Mesenchymal stem cell (in vitro differentiated cells and primary cell): Measurements from ENCODE around the gene AMIGO2.
A peak's percentile ranks its signal among the peaks of the same experiment; 100 is the strongest.

Experiments used
- DNase-seq: peaks from one replicate; pipeline ENCODE4 v3.0.0-alpha.2; 2013
- H2AFZ ChIP-seq: one replicate; pipeline ENCODE4 v1.6.1; 2013; ENCODE audit warnings: low read depth, mild to moderate bottlenecking, control low read depth, inconsistent platforms, low read length, moderate library complexity
- H2AK5ac ChIP-seq: 2 replicates; pipeline ENCODE4 v1.6.1; 2013; ENCODE audit warnings: low read length, moderate library complexity, mild to moderate bottlenecking, inconsistent platforms; ENCODE audit not compliant: severe bottlenecking
- H2BK120ac ChIP-seq: one replicate; pipeline ENCODE4 v1.6.1; 2013; ENCODE audit warnings: low read depth, mild to moderate bottlenecking, inconsistent platforms, low read length, moderate library complexity
- H2BK12ac ChIP-seq, 2 experiments: one replicate each; pipeline ENCODE4 v1.6.1; 2013; ENCODE audit warnings: inconsistent platforms in 2 of 2, low read length in 2 of 2, mild to moderate bottlenecking in 2 of 2, moderate library complexity in 2 of 2, control low read depth in 1 of 2
- H2BK15ac ChIP-seq: one replicate; pipeline ENCODE4 v1.6.1; 2013; ENCODE audit warnings: mild to moderate bottlenecking, low read depth, inconsistent platforms; ENCODE audit not compliant: poor library complexity, severe bottlenecking
- H2BK5ac ChIP-seq: 2 replicates; pipeline ENCODE4 v1.6.1; 2013; ENCODE audit warnings: low read depth, mild to moderate bottlenecking, low read length, control low read depth, inconsistent platforms; ENCODE audit not compliant: poor library complexity, severe bottlenecking
- H3K14ac ChIP-seq, 2 experiments: one replicate each; pipeline ENCODE4 v1.6.1; 2013; ENCODE audit warnings: inconsistent platforms in 2 of 2, low read length in 2 of 2, control low read depth in 1 of 2, mild to moderate bottlenecking in 1 of 2, moderate library complexity in 1 of 2
- H3K18ac ChIP-seq, 2 experiments: one replicate each; pipeline ENCODE4 v1.6.1; 2013; ENCODE audit warnings: inconsistent platforms in 2 of 2, low read length in 2 of 2, control low read depth in 1 of 2, low read depth in 1 of 2, mild to moderate bottlenecking in 1 of 2
- H3K23ac ChIP-seq, 2 experiments: one replicate each; pipeline ENCODE4 v1.6.1; 2013; ENCODE audit warnings: inconsistent platforms in 2 of 2, low read length in 2 of 2, mild to moderate bottlenecking in 2 of 2, moderate library complexity in 2 of 2, control low read depth in 1 of 2
- H3K27ac ChIP-seq: 2 replicates; pipeline ENCODE4 v1.5.1; 2013; ENCODE audit warnings: mild to moderate bottlenecking, moderate library complexity, low read length, control low read depth, inconsistent platforms; ENCODE audit not compliant: poor library complexity, severe bottlenecking
- H3K27me3 ChIP-seq, 2 experiments: 2 replicates each; pipeline versions ENCODE4 v1.6.1 to v1.7.0; 2013; ENCODE audit warnings: low read length in 2 of 2, mild to moderate bottlenecking in 2 of 2, moderate library complexity in 2 of 2, control low read depth in 1 of 2, inconsistent platforms in 1 of 2; ENCODE audit not compliant: control insufficient read depth in 1 of 2, insufficient read depth in 1 of 2
- H3K36me3 ChIP-seq, 2 experiments: 2 replicates each; pipeline versions ENCODE4 v1.6.1 to v1.7.0; 2013; ENCODE audit warnings: low read length in 2 of 2, control low read depth in 1 of 2, inconsistent platforms in 1 of 2, low read depth in 1 of 2, mild to moderate bottlenecking in 1 of 2; ENCODE audit not compliant: insufficient read depth in 2 of 2, control insufficient read depth in 1 of 2
- H3K4ac ChIP-seq, 2 experiments: one replicate each; pipeline ENCODE4 v1.6.1; 2013; ENCODE audit warnings: inconsistent platforms in 2 of 2, low read length in 2 of 2, mild to moderate bottlenecking in 2 of 2, moderate library complexity in 2 of 2, control low read depth in 1 of 2, low read depth in 1 of 2
- H3K4me1 ChIP-seq: 2 replicates; pipeline ENCODE4 v1.6.1; 2013; ENCODE audit warnings: low read depth, low read length, control low read depth; ENCODE audit not compliant: control insufficient read depth, insufficient read depth
- H3K4me2 ChIP-seq: 2 replicates; pipeline ENCODE4 v1.6.1; 2013; ENCODE audit warnings: low read length, mild to moderate bottlenecking, inconsistent platforms; ENCODE audit not compliant: poor library complexity, severe bottlenecking
- H3K4me3 ChIP-seq, 2 experiments: 2 replicates each; pipeline versions ENCODE4 v1.5.1 to v1.7.0; 2013; ENCODE audit warnings: low read length in 2 of 2, mild to moderate bottlenecking in 2 of 2, control low read depth in 1 of 2, low read depth in 1 of 2; ENCODE audit not compliant: insufficient read depth in 1 of 2
- H3K79me1 ChIP-seq: replicated peaks from 2 replicates; pipeline ENCODE4 v1.6.1; 2013; ENCODE audit warnings: mild to moderate bottlenecking, control low read depth, low read length, inconsistent platforms; ENCODE audit not compliant: poor library complexity, severe bottlenecking
- H3K9ac ChIP-seq: 2 replicates; pipeline ENCODE4 v1.7.0; 2013; ENCODE audit warnings: mild to moderate bottlenecking, low read length, moderate library complexity
- H3K9me3 ChIP-seq: 2 replicates; pipeline ENCODE4 v1.7.0; 2013; ENCODE audit warnings: mild to moderate bottlenecking, low read length; ENCODE audit not compliant: control insufficient read depth
- H4K8ac ChIP-seq: one replicate; pipeline ENCODE4 v1.6.1; 2013; ENCODE audit warnings: inconsistent platforms, mild to moderate bottlenecking, low read length, moderate library complexity
- H4K91ac ChIP-seq: one replicate; pipeline ENCODE4 v1.6.1; 2013; ENCODE audit warnings: mild to moderate bottlenecking, low read length, inconsistent platforms
- WGBS: methylation state at CpG from one replicate; pipeline ENCODE4 v1.1.7; 2013; ENCODE audit warnings: mixed read lengths; 5-methylcytosine and 5-hydroxymethylcytosine counted together

Gene AMIGO2

GRCh38 chr12:47067771-47068431, 11.9 kb downstream of the AMIGO2 start:
- Histone ChIP-seq H4K8ac (no peak overlapping the region), H3K9ac (no peak overlapping the region), H3K4me3 (no peak overlapping the region), H2BK12ac (no peak overlapping the region), H3K36me3 (no peaks in the 10 kb centered on the region), H2BK120ac (no peak overlapping the region), H2BK5ac (no peak overlapping the region), H3K4me1 (peaks cover 8% of the 10 kb centered on the region), H3K4me2 (no peak overlapping the region), H2BK15ac (no peak overlapping the region), H3K79me1 (no peaks in the 10 kb centered on the region), H3K27ac (peak overlapping the region; percentile 73), H2AFZ (no peak overlapping the region), H3K14ac (no peak overlapping the region), H3K27me3 (peaks cover 0 to 14% of the 10 kb centered on the region in 2 experiments), H3K18ac (no peak overlapping the region), H3K4ac (no peak overlapping the region), H3K9me3 (no peaks in the 10 kb centered on the region), H2AK5ac (peak overlapping the region; percentile 8), H4K91ac (no peak overlapping the region), H3K23ac (no peak overlapping the region)
- WGBS, result 58% methylated on average over 4 of the region's 5 CpGs
- no peak for DNase-seq

GRCh38 chr12:47067176-47067575, 12.6 kb downstream of the AMIGO2 start:
- H2BK12ac ChIP-seq, result no peak overlapping the region
- H2BK120ac ChIP-seq, result no peak overlapping the region
- DNase-seq, result no peak
- no peaks in the 10 kb centered on the region for H3K9me3 ChIP-seq
- no peak overlapping the region for H4K8ac ChIP-seq
- H3K14ac ChIP-seq, result no peak overlapping the region
- H3K18ac ChIP-seq, result no peak overlapping the region
- no peak overlapping the region for H3K23ac ChIP-seq
- no peak overlapping the region for H3K4ac ChIP-seq
- peaks cover 8% of the 10 kb centered on the region for H3K4me1 ChIP-seq
- H3K4me3 ChIP-seq, result no peak overlapping the region
- WGBS, result 100% methylated on average over 1 of the region's 1 CpG
- no peak overlapping the region for H2BK15ac ChIP-seq
- H3K27ac ChIP-seq, result no peak overlapping the region
- peak overlapping the region; percentile 62 for H2AK5ac ChIP-seq
- H2AFZ ChIP-seq, result no peak overlapping the region
- H3K4me2 ChIP-seq, result no peak overlapping the region
- H3K9ac ChIP-seq, result no peak overlapping the region
- no peak overlapping the region for H2BK5ac ChIP-seq
- no peak overlapping the region for H4K91ac ChIP-seq
- no peaks in the 10 kb centered on the region for H3K79me1 ChIP-seq
- H3K36me3 ChIP-seq, result no peaks in the 10 kb centered on the region
- peaks cover 0 to 14% of the 10 kb centered on the region in 2 experiments for H3K27me3 ChIP-seq

- Histone ChIP-seq H3K9ac (no peak overlapping the region), H2AFZ (no peak overlapping the region), H2BK120ac (no peak overlapping the region), H3K4ac (no peak overlapping the region), H3K36me3 (no peaks in the 10 kb centered on the region), H2BK15ac (no peak overlapping the region), H3K14ac (no peak overlapping the region), H3K27me3 (peaks cover 0 to 9% of the 10 kb centered on the region in 2 experiments), H3K23ac (no peak overlapping the region), H3K4me2 (no peak overlapping the region), H3K4me1 (peaks cover 8% of the 10 kb centered on the region), H4K91ac (no peak overlapping the region), H3K79me1 (no peaks in the 10 kb centered on the region), H2BK12ac (no peak overlapping the region), H3K27ac (no peak overlapping the region), H3K4me3 (no peak overlapping the region), H3K18ac (no peak overlapping the region), H2BK5ac (no peak overlapping the region), H2AK5ac (no peak overlapping the region), H4K8ac (no peak overlapping the region), H3K9me3 (no peaks in the 10 kb centered on the region)
- WGBS, result 96% methylated on average over 3 of the region's 6 CpGs
- no peak for DNase-seq
Measured at GRCh38 chr12:47066278-47067025, 13.3 kb downstream of the AMIGO2 start.

- Histone ChIP-seq H2AFZ (no peak overlapping the region), H2BK120ac (no peak overlapping the region), H2AK5ac (no peak overlapping the region), H2BK5ac (no peak overlapping the region), H3K4me2 (no peak overlapping the region), H3K18ac (no peak overlapping the region), H3K9ac (no peak overlapping the region), H3K27me3 (peaks cover 0 to 5% of the 10 kb centered on the region in 2 experiments), H3K9me3 (no peaks in the 10 kb centered on the region), H3K23ac (no peak overlapping the region), H3K4me3 (no peak overlapping the region), H3K27ac (no peak overlapping the region), H3K14ac (no peak overlapping the region), H2BK12ac (no peak overlapping the region), H3K36me3 (no peaks in the 10 kb centered on the region), H4K91ac (no peak overlapping the region), H3K79me1 (no peaks in the 10 kb centered on the region), H3K4me1 (peaks cover 8% of the 10 kb centered on the region), H2BK15ac (no peak overlapping the region), H4K8ac (no peak overlapping the region), H3K4ac (no peak overlapping the region)
- whole genome bisulfite sequencing, result 86% methylated on average over 1 of the region's 1 CpG
- no peak for DNase-seq
Measured at GRCh38 chr12:47065546-47065945, 14.2 kb downstream of the AMIGO2 start.
